NCI-H2171 (cell line): ENCODE results near the gene CD33.
"Not testable (repeated sequence)": the region's sequence is repeated elsewhere in the genome, so short reads cannot be mapped to it uniquely, and the experiment has no call there.

Experiments
- DNase-seq: peaks from one replicate; lab custom pipeline; 2025; lab: John Stamatoyannopoulos, UW

Gene CD33

DNA sequence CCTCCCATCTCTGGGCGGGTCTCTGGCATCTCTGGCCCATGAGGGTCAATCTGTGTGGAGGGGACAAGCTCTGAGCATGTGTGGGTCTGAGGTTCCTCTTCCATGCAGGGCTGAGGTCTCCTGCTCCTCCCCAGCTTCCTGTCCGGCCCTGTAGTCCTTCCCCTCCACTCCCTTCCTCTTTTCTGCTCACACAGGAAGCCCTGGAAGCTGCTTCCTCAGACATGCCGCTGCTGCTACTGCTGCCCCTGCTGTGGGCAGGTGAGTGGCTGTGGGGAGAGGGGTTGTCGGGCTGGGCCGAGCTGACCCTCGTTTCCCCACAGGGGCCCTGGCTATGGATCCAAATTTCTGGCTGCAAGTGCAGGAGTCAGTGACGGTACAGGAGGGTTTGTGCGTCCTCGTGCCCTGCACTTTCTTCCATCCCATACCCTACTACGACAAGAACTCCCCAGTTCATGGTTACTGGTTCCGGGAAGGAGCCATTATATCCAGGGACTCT lies at the start of gene CD33:
CD33 (plus strand) TSS at position 183 of the 496 bp plus-strand sequence; CDS start at position 222, 39 bp downstream.
- not testable (repeated sequence) for DNase-seq

DNA sequence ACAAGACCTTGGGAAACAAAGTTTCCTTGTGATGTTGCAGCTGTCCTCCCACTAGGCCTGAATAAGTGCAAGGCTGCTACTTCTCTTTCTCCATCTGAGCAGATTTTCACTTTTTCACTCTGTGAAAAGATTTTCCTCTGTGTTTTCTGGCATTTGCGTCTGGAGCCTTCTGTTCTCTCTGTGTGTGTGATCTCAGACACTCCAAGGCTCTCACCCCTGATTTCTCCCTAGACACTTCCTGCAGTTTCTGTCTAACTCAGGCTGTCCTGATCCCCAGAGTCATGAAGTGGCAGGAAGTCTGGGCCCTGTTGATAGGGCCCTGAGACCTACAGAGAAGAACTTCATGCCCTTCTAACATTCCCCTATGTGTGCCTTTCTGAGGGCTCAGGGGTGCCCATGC lies 45.6 kb upstream of the CD33 start:
- no peak for DNase-seq

GRCh38 chr19:51181377-51181912 lies 43.4 kb upstream of the CD33 start:
- no peak for DNase-seq

DNA sequence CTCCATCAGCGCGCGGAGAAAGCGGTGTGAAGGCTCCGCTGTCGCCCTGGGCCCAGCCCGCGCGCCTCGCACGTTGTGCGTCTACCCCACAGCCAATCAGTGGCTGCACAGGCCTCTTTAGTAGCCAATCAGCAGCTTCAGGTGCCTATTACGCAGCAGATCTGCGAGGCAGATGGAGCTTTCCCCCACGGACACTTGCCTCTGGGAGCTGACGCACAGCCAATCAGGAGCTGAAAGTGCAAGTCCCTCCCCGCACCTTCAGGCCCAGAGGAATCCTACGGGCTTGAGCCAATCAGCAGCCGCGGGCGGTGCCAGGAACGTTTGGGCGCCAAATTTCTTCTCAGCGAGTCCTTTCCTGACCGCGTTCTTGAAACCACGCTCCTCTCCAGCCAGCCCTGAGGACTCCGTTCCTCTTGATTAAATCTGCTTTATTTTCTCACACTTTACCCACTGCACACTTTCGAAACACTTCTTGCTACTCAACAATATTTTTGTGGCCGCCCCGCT lies 42.9 kb upstream of the CD33 start:
- DNase-seq = no peak

GRCh38 chr19:51183629-51184028 lies 41.3 kb upstream of the CD33 start:
- no peak for DNase-seq

GRCh38 chr19:51185069-51185867 lies 39.6 kb upstream of the CD33 start:
- DNase-seq = no peak

- no peak for DNase-seq
These were observed 39.0 kb upstream of the CD33 start for GRCh38 chr19:51185868-51186215.

DNA sequence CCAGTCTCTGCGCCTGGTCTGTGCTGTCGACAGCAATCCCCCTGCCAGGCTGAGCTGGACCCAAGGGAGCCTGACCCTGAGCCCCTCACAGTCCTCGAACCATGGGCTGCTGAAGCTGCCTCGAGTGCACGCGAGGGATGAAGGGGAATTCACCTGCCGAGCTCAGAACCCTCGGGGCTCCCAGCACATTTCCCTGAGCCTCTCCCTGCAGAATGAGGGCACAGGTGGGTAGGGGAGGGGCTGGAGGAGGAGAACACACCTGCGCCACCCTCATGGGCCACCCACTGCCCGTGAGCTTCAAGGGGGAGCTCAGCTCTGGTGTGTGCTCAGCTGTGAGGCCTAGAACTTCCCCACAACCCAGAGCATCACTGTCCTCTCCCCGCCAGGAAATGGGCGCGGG lies 38.6 kb upstream of the CD33 start:
- DNase-seq = no peak

DNA sequence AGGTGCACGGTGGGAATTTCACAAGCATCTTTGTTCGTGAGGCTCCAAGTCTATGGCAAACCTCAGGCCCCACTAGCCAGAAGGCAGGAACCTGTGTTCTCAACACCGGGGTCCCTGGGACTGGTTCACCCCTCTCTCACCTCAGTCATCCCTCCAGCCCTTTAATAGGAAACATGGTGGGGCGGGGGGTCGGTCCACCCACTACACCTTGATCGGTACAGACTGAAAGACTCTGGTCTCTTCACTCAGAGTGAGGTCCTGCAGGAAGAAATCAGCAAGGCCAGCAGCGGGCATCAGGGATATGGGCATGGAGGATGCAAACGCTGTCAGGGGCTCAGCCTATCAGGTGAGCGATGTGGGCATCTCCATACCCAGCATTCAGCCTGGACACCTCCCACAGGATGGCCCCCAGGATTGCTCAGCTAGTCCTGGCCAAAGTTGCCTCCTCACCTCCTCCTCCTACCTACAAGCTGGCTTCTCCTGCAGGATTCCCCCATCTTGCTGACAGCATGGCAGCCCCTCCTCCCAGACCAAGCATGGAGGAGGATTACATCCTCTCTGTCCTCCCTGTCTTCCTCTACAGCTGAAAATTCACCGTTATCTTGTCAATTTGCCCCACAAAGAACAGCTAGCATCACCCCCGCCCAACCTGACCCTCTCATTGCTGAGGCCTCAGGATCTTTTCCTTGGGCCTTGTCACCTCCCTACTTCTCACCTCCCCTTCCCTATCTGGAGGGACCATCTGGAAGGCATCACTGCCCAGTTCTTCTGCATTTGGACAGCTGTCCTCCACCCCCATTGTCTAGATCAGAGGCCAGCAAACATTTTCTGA lies 37.3 kb upstream of the CD33 start:
- no peak for DNase-seq

DNA sequence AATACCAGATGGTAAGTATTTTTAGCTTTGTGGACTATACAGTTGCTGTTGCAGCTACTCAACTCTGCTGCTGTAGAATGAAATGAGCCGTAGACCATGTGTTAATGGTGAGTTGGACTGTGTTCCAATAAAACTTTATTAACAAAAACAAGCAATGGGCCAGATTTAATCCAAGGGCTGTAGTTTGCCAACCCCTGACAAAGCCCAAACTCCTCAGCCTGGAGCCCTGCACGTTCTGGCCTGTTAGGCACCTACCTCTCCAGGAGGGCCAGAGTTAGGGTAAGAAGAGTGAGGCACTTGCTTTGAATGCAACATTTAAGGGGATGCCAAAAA lies 36.7 kb upstream of the CD33 start:
- no peak for DNase-seq

DNA sequence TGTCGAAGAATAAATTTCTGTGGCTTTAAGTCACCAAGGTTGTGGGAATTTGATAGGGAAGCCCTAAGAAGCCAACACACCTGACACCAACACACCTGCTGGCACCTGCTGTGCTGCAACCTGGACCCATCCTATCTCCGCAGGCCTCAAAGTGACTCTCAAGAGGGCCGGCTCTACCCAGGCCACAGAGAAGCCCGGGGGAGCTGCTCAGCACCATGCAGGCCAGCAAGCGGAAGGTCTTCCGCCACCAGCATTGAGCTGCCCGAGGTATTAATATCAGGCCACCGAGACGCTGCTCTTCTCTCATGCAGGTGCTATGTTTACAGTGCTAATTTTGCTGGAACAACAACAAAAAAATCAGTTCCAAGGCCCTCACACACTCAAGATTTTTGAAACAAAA lies 32.2 kb upstream of the CD33 start:
- DNase-seq = no peak

- no peak for DNase-seq
These were observed 30.2 kb upstream of the CD33 start for GRCh38 chr19:51194527-51195315.

- no peak for DNase-seq
These were observed 29.6 kb upstream of the CD33 start for GRCh38 chr19:51195316-51195586.

DNA sequence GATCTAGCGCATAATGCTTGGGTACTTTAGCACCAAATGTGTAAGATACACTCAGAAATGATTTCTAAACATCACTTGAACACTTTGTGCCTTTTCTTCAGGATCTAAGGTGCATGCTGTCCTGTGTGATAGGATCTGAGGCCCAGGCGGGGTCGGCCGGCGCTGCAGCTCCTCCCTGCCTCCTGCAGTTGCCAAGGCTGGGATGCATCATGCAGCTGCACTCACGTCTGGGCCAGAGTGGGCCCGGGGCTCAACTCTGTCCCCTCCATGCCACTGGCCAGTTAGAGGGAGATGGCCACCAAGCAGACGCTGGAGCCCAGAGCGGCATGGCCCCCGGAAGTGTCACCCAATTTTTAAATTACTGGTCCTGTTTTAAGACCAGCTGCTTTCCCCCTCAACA lies 29.3 kb upstream of the CD33 start:
- DNase-seq = no peak

DNA sequence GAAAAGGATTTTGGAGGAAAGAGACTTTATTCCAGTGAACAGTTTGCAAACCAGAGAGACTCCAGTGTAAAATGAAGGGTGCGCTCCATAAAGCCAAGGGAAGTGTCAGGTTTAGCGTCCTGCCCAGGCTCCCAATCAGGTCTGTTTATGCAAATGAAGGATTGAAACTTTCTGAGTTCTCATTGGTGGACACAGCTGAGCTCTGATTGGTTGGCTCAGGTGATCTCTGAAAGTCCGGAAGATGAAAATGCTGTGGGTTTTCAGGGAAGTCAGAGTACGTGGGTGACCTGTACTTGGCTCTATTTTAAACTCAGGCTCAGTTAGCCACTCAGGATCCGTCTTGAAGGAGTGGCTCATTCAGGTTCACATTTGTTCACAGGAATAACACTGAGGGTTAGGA lies 28.7 kb upstream of the CD33 start:
- DNase-seq = no peak

DNA sequence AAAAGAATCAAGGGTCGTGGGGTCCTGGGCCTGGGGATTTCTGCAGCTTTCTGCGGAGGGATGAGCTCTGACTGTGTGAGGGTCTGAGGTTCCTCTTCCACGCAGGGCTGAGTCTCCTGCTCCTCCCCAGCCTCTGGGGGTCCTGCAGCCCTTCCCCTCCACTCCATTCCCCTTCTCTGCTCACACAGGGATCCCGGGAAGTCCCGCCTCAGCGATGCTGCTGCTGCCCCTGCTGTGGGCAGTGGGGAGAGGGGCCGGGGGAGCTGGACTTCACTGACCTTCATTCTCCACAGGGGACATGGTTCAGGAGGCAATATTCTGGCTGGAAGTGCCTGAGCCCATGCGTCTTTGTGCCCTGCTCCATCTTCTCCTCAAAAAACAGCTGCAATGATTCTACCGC lies 26.2 kb upstream of the CD33 start:
- DNase-seq = no peak

- no peak for DNase-seq
These were observed 24.7 kb upstream of the CD33 start for GRCh38 chr19:51200071-51200666.

DNA sequence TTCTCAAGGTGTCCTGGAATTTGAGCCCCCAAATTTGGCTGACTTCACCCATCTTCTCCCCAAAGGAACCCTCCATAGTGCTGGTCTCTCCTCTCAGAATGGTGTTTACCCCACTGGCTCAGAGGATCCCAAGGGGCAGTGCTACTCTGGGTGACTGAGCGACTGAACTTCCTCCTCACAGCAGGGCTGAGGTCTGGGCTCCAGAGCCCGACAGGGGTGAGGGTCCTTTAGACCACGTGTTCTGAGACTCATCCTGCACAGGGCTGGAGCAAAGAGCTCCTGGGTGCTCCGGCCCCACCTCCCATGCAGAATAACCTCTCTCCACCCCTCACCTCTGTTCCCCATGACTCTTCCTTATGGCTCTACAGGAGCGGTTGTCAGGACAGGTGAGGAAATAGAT lies 23.2 kb upstream of the CD33 start:
- no peak for DNase-seq

DNA sequence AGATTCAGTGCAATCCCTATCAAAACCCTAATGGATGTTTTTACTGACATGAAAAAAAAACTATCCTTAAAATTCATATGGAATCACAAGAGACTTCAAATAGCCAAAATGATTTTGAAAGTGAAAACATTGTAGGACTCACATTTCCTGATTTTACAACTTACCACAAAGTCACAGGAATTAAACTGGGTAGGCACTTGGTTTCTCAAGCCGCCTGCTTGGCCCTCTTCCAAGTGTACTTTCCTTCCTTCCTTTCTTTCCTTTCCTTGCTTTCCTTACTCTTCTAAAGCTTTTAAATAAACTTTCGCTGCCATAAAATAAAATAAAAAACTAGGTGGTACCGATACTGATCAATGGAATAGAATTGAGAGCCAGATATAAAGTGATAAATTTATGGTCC lies 21.0 kb upstream of the CD33 start:
- no peak for DNase-seq

DNA sequence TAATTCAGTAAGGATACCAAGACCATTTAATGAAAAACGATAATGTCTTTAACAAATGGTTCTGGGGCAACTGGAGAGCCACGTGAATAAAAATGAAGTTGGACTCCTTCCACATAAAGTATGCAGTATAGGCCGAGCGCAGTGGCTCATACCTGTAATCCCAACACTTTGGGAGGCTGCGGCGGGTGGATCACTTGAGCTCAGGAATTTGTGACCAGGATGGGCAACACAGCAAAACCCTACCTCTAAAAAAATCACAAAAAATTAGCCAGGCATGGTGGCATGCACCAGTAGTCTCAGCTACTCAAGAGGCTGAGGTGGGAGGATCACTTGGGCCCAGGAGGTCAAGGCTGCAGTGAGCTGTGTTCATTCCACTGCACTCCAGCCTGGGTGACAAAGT lies 20.6 kb upstream of the CD33 start:
- no peak for DNase-seq

DNA sequence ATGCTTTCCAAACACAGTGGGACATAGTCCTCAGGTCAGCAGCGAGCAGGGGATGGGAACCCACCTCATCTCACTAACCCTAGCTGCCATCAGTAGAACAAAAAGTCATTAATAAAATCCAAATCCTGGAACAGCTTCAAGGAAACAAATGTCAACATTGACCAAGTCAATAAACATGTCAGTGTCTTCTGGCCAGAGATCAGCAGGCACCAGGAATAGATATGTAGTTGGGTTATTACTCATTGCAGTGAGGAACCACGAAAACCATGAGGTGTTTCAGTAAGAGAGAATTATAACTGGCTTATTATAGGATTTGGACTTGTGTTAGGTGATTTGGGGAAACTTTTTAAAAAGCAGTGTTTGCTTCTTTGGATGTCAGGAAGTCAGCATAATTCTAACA lies 17.1 kb upstream of the CD33 start:
- no peak for DNase-seq

DNA sequence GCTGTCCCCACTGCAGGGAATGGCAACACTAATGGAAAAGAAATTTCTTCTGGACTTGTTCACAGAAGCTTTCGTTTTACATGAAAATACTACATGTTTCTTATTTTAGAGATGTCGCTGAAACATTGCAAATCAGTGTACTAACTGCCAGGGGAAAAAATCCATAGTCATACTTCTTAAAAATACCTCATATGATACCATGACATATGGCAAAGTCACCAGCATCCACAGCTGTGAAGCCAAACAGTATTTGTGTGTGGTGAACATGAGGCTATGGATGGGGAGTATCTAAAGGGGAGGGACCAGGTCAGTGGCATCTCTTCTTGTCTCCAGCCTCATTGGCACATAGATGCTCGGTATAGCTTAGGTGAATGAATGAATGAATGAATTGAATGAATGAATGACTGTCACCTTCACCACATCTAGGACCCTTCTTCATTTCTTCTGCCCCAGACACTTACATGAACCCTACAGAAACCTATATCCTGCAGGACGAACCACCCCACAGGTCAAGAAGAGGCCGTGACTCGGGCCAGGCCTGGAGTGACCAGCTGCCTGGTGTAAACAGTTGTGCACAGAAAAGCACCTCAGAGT lies 14.6 kb upstream of the CD33 start:
- DNase-seq = no peak
